K562 (cell line): ENCODE data around the gene CARD10. TPM values are rescaled to one million over a fixed set of nuclear protein-coding genes. Genes with fewer than 3 reads are reported as not detected.

Source experiments
- BRF1 ChIP-seq: IDR thresholded peaks from 3 replicates; pipeline ENCODE4 v1.6.1; 2011; ENCODE audit warnings: borderline replicate concordance, mild to moderate bottlenecking; ENCODE audit not compliant: insufficient read length; ENCODE audit errors: extremely low read depth
- DDX20 ChIP-seq: fragments of 450-650 bp; IDR thresholded peaks from 2 replicates; pipeline ENCODE4 v1.6.1; 2016; ENCODE audit warnings: missing genetic modification characterization, low read depth, mild to moderate bottlenecking, missing compliant biosample characterization, moderate library complexity
- HDGF ChIP-seq: fragments of 450-650 bp; IDR thresholded peaks from 2 replicates; pipeline ENCODE4 v1.6.1; 2016
- HOMEZ ChIP-seq: fragments of 250-450 bp; sonication (Bioruptor Pico); IDR thresholded peaks from 2 replicates; pipeline ENCODE4 v1.4.0; 2020; ENCODE audit warnings: mild to moderate bottlenecking, moderate library complexity
- KAT8 ChIP-seq: fragments of 450-650 bp; IDR thresholded peaks from 2 replicates; pipeline ENCODE4 v1.6.1; 2016; ENCODE audit warnings: low read depth, mild to moderate bottlenecking
- KDM4B ChIP-seq, 2 experiments: fragments of 450-650 bp in 1 of 2; sonication (generic) in 1 of 2; IDR thresholded peaks; 2 replicates each; pipeline ENCODE4 v1.6.1; 2016 to 2017; ENCODE audit warnings: borderline replicate concordance in 2 of 2, antibody characterized with exemption in 1 of 2, low read depth in 1 of 2, mild to moderate bottlenecking in 1 of 2
- MCM7 ChIP-seq, 2 experiments: fragments of 450-650 bp; IDR thresholded peaks; 2 replicates each; pipeline ENCODE4 v1.6.1; 2016 to 2018
- TBP ChIP-seq: optimal IDR thresholded peaks from 2 replicates; pipeline ENCODE3; 2011; ENCODE audit warnings: low read depth, low read length, improper control_type of control experiment
- XRCC5 ChIP-seq: fragments of 200-400 bp; formaldehyde crosslinking; IDR thresholded peaks from 2 replicates; pipeline ENCODE4 v1.6.1; 2017; ENCODE audit warnings: low read depth, mild to moderate bottlenecking, low read length
- ZBTB17 ChIP-seq: fragments of 450-650 bp; formaldehyde crosslinking; IDR thresholded peaks from 2 replicates; pipeline ENCODE4 v1.4.0; 2020; ENCODE audit warnings: mild to moderate bottlenecking
- ZNF124 ChIP-seq: sonication (generic); formaldehyde crosslinking; IDR thresholded peaks from 2 replicates; pipeline ENCODE4 v1.8.1; 2022; ENCODE audit warnings: missing genetic modification reagents
- ZNF384 ChIP-seq: IDR thresholded peaks from 2 replicates; pipeline ENCODE4 v1.6.1; 2012; ENCODE audit warnings: low read depth, low read length, improper control_type of control experiment
- ZNF586 ChIP-seq: fragments of 450-650 bp; formaldehyde crosslinking; conservative IDR thresholded peaks from 2 replicates; pipeline ENCODE4 v1.4.0; 2020; ENCODE audit warnings: mild to moderate bottlenecking, moderate library complexity
- polyA plus RNA-seq, 8 experiments: library from polyadenylated mRNA; depleted of rRNA in 4 of 8; stranded (reverse) in 5 of 8; unstranded in 3 of 8; fragments of >200 nt; fragmentation: Nextera tagmentation in 2 of 8; fragmentation: Illumina TruSeq in 1 of 8; extraction: Ambion mirVana in 2 of 8; extraction: Trizol in 1 of 8; gene quantifications; 2 replicates each; pipeline versions ENCODE4 v1.2.1 to v1.2.3, GENCODE V29; 2011 to 2014; ENCODE audit warnings: inconsistent platforms in 1 of 8, missing spikeins in 1 of 8
- total RNA-seq, 7 experiments: library from RNA; depleted of rRNA in 6 of 7; stranded (reverse); fragments of >200 nt in 6 of 7; fragmentation: Illumina TruSeq in 2 of 7; extraction: Trizol in 2 of 7; gene quantifications; 2 replicates each; pipeline versions ENCODE4 v1.2.1 to v1.2.3, GENCODE V29; 2011 to 2021; ENCODE audit warnings: low replicate concordance in 1 of 7
- TF ChIP-seq, protein P1 (sequence below): fragments of 250-450 bp; sonication (Bioruptor Pico); IDR thresholded peaks from 2 replicates; pipeline ENCODE4 v1.8.0; 2021; ENCODE audit warnings: moderate library complexity, mild to moderate bottlenecking, inconsistent platforms
- TF ChIP-seq, protein P2 (sequence below): fragments of 250-450 bp; sonication (Bioruptor Pico); IDR thresholded peaks from 2 replicates; pipeline ENCODE4 v1.4.0; 2020; ENCODE audit warnings: mild to moderate bottlenecking, moderate library complexity, borderline replicate concordance
- TF ChIP-seq, protein P3 (sequence below): fragments of 200-800 bp; sonication (Bioruptor generic); IDR thresholded peaks from 2 replicates; pipeline ENCODE4 v1.6.1; 2017; ENCODE audit warnings: missing genetic modification characterization, missing compliant biosample characterization

The CARD10 gene
- total and polyA plus RNA-seq, 9 of the 15 experiments (the other 6 are each of a cell fraction or from before 2014, with no cell fraction given): 0.13 to 5.8 (median 1.6) TPM

- TF ChIP-seq ZBTB17 (CRISPR knock-in tag) (no peak), KDM4B (IDR thresholded peaks at IDR 0.05; ENCODE audit: borderline replicate concordance in 2 of 2, low read depth in 1 of 2) (no peak), KAT8 (no peak), ZNF124 (no peak), TBP (no peak), DDX20 (no peak), XRCC5 (no peak), MCM7 (IDR thresholded peaks at IDR 0.05) (no peak), HOMEZ (no peak), HDGF (no peak), ZNF384 (no peak), BRF1 (no peak), ZNF586 (CRISPR knock-in tag) (no peak)
- TF ChIP-seq, protein P1, sequence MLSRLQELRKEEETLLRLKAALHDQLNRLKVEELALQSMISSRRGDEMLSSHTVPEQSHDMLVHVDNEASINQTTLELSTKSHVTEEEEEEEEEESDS (CRISPR knock-in tag): no peak
- TF ChIP-seq, protein P2, sequence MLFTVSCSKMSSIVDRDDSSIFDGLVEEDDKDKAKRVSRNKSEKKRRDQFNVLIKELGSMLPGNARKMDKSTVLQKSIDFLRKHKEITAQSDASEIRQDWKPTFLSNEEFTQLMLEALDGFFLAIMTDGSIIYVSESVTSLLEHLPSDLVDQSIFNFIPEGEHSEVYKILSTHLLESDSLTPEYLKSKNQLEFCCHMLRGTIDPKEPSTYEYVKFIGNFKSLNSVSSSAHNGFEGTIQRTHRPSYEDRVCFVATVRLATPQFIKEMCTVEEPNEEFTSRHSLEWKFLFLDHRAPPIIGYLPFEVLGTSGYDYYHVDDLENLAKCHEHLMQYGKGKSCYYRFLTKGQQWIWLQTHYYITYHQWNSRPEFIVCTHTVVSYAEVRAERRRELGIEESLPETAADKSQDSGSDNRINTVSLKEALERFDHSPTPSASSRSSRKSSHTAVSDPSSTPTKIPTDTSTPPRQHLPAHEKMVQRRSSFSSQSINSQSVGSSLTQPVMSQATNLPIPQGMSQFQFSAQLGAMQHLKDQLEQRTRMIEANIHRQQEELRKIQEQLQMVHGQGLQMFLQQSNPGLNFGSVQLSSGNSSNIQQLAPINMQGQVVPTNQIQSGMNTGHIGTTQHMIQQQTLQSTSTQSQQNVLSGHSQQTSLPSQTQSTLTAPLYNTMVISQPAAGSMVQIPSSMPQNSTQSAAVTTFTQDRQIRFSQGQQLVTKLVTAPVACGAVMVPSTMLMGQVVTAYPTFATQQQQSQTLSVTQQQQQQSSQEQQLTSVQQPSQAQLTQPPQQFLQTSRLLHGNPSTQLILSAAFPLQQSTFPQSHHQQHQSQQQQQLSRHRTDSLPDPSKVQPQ (CRISPR knock-in tag): no peak
- TF ChIP-seq, protein P3, sequence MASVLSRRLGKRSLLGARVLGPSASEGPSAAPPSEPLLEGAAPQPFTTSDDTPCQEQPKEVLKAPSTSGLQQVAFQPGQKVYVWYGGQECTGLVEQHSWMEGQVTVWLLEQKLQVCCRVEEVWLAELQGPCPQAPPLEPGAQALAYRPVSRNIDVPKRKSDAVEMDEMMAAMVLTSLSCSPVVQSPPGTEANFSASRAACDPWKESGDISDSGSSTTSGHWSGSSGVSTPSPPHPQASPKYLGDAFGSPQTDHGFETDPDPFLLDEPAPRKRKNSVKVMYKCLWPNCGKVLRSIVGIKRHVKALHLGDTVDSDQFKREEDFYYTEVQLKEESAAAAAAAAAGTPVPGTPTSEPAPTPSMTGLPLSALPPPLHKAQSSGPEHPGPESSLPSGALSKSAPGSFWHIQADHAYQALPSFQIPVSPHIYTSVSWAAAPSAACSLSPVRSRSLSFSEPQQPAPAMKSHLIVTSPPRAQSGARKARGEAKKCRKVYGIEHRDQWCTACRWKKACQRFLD (CRISPR knock-in tag): no peak
These were observed 41.5 kb upstream of the CARD10 start (continued) for GRCh38 chr22:37560608-37561211.
